CD4-positive, alpha-beta T cell (primary cell): ENCODE results near the gene YY1AP1. TPM values are rescaled to one million over a fixed set of nuclear protein-coding genes. Genes with fewer than 3 reads are reported as not detected.
"Not testable (repeated sequence)": the region's sequence is repeated elsewhere in the genome, so short reads cannot be mapped to it uniquely, and the experiment has no call there.

Source experiments
- ATAC-seq: fragments of 200-7000 bp; cut with Tn5 transposase; one replicate; pipeline ENCODE4 v1.10.0; 2022; ENCODE audit warnings: mild to moderate bottlenecking; ENCODE audit not compliant: poor library complexity
- CTCF ChIA-PET: fragments of 350-600 bp; sonication (Branson Sonifier 250); formaldehyde crosslinking; loops from one replicate; lab custom pipeline; 2021; ENCODE audit warnings: antibody characterized with exemption, inconsistent platforms; lab: Charles Lee
- POLR2A ChIA-PET: fragments of 350-600 bp; sonication (Branson Sonifier 250); formaldehyde crosslinking; loops from one replicate; lab custom pipeline; 2021; ENCODE audit warnings: antibody characterized with exemption, inconsistent platforms; lab: Charles Lee
- DNase-seq, 14 experiments: peaks; one replicate each; pipeline ENCODE4 v3.0.0-alpha.2; 2013 to 2020; ENCODE audit warnings: mixed read lengths in 2 of 14
- H3K27ac ChIP-seq, 2 donors: one replicate each; pipeline versions ENCODE4 v1.5.1 to v1.7.0; 2013; ENCODE audit warnings: low read length in 2 of 2, low read depth in 1 of 2, mild to moderate bottlenecking in 1 of 2
- H3K27me3 ChIP-seq, 2 experiments: 1 replicate in 1 of 2; 2 replicates in 1 of 2; pipeline versions ENCODE4 v1.6.1 to v1.7.0; 2013; ENCODE audit warnings: low read length in 2 of 2, control low read depth in 1 of 2, mild to moderate bottlenecking in 1 of 2, moderate library complexity in 1 of 2; ENCODE audit not compliant: insufficient read depth in 2 of 2, control insufficient read depth in 1 of 2
- H3K36me3 ChIP-seq: one replicate; pipeline ENCODE4 v1.6.1; 2013; ENCODE audit warnings: low read length, control low read depth; ENCODE audit not compliant: insufficient read depth
- H3K4me1 ChIP-seq: one replicate; pipeline ENCODE4 v1.6.1; 2013; ENCODE audit warnings: low read length, control low read depth; ENCODE audit not compliant: insufficient read depth
- H3K4me3 ChIP-seq: one replicate; pipeline ENCODE4 v1.5.1; 2013; ENCODE audit warnings: mild to moderate bottlenecking, low read length, moderate library complexity
- H3K9me3 ChIP-seq, 2 experiments: 1 replicate in 1 of 2; 2 replicates in 1 of 2; pipeline versions ENCODE4 v1.6.1 to v1.7.0; 2013; ENCODE audit warnings: low read length in 2 of 2, mild to moderate bottlenecking in 2 of 2, control low read depth in 1 of 2, moderate library complexity in 1 of 2; ENCODE audit not compliant: control insufficient read depth in 1 of 2, insufficient read depth in 1 of 2
- H3K27ac Mint-ChIP-seq: one replicate; pipeline ENCODE4 v1.8.0; 2020; ENCODE audit warnings: mixed read lengths
- H3K27me3 Mint-ChIP-seq: one replicate; pipeline ENCODE4 v1.8.0; 2021; ENCODE audit warnings: mixed read lengths
- H3K36me3 Mint-ChIP-seq: one replicate; pipeline ENCODE4 v1.8.0; 2021; ENCODE audit warnings: low read depth, mixed read lengths
- H3K4me1 Mint-ChIP-seq: one replicate; pipeline ENCODE4 v1.8.0; 2021; ENCODE audit warnings: low read depth, mixed read lengths
- H3K4me3 Mint-ChIP-seq: one replicate; pipeline ENCODE4 v1.8.0; 2020; ENCODE audit warnings: mild to moderate bottlenecking, mixed read lengths
- H3K9me3 Mint-ChIP-seq: one replicate; pipeline ENCODE4 v1.8.0; 2020; ENCODE audit warnings: mixed read lengths
- intact Hi-C, 2 experiments: fragments of 100-400 bp; cut with DNase I in 1 of 2; cut with micrococcal nuclease in 1 of 2; formaldehyde crosslinking; loops; one replicate each; pipeline versions ENCODE4 v1.15.1 to v1.9.0; 2023 to 2025; cut with DNase I, micrococcal nuclease
- total RNA-seq, 174 experiments: library from RNA in 2 of 174; stranded (reverse) in 2 of 174; gene quantifications; one replicate each; pipeline ENCODE4 v1.2.3 and lab custom pipeline; 2021 to 2026
- TF ChIP-seq, protein P1 (sequence below): fragments of 200-600 bp; IDR thresholded peaks from one replicate; pipeline ENCODE4 v1.8.0; 2022; ENCODE audit warnings: antibody characterized with exemption, mild to moderate bottlenecking

Gene YY1AP1
- total RNA-seq, 2 experiments from 2014 or later: 71.1 to 81.2 TPM

DNA sequence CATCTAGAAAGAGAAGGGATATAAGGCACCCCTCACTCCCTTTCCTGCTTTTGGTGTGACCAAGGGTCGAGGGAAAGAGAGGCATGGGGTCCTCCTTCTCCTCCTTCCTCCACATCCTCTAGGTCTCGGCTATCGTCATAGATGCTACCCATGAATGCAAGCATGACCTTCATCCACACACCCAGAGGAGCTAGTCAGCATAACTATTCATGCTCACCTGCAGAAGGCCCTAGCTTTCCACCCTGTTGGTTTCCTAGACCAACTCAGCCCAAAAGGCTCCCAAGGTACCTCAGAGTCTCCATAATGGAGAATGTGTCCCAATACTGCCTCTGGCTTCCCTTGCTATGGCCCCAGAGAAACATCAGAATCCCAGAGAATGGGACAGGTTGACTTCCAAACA, 45.3 kb downstream of the YY1AP1 start:
- H3K36me3 ChIP-seq: no peaks in the 10 kb centered on the region
- DNase-seq: no peak
- ATAC-seq: no peak
- intact Hi-C loops: no loop called here
- H3K27me3 ChIP-seq: peaks cover 0 to 4% of the 10 kb centered on the region in 2 experiments
- Mint-ChIP-seq H3K4me1 (no peaks in the 10 kb centered on the region), H3K27ac (no peak overlapping the region), H3K4me3 (no peak overlapping the region), H3K9me3 (peaks cover 3% of the 10 kb centered on the region), H3K36me3 (no peaks in the 10 kb centered on the region), H3K27me3 (peaks cover under 1% of the 10 kb centered on the region)
- TF ChIP-seq, protein P1, sequence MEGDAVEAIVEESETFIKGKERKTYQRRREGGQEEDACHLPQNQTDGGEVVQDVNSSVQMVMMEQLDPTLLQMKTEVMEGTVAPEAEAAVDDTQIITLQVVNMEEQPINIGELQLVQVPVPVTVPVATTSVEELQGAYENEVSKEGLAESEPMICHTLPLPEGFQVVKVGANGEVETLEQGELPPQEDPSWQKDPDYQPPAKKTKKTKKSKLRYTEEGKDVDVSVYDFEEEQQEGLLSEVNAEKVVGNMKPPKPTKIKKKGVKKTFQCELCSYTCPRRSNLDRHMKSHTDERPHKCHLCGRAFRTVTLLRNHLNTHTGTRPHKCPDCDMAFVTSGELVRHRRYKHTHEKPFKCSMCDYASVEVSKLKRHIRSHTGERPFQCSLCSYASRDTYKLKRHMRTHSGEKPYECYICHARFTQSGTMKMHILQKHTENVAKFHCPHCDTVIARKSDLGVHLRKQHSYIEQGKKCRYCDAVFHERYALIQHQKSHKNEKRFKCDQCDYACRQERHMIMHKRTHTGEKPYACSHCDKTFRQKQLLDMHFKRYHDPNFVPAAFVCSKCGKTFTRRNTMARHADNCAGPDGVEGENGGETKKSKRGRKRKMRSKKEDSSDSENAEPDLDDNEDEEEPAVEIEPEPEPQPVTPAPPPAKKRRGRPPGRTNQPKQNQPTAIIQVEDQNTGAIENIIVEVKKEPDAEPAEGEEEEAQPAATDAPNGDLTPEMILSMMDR: no peak
- no peaks in the 10 kb centered on the region for H3K4me1 ChIP-seq
- H3K9me3 ChIP-seq: peaks cover 0 to 9% of the 10 kb centered on the region in 2 experiments
- H3K4me3 ChIP-seq: no peak overlapping the region
- POLR2A ChIA-PET: no interaction called here
- CTCF ChIA-PET: no interaction called here
- no peak overlapping the region for H3K27ac ChIP-seq

DNA sequence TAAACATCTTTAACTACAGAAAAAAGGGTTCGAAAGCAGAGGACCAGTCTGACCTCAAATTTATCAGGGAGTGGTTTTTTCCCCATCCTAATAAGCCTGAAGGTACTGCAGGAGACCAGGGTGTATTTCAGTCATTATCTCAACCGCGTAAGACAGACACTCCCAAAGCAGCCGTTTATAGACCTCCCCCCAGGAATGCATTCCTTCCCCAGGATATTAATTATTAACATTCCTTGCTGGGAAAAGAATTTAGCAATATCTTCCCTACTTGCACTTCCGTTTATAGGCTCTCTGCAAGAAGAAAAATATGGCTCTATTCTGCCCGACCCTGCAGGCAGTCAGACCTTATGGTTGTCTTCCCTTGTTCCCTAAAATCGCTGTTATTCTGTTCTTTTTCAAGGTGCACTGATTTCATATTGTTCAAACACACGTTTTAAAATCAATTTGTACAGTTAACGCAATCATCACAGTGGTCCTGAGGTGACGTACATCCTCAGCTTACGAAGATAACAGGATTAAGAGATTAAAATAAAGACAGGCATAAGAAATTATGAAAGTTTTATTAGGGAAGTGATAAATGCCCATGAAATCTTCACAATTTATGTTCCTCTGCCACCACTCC, 45.9 kb downstream of the YY1AP1 start:
- H3K4me1 Mint-ChIP-seq, H3K27me3 Mint-ChIP-seq, ATAC-seq, H3K36me3 Mint-ChIP-seq, H3K27ac ChIP-seq, H3K27me3 ChIP-seq, H3K4me3 ChIP-seq, CTCF ChIA-PET, H3K4me1 ChIP-seq, H3K9me3 Mint-ChIP-seq, DNase-seq, H3K9me3 ChIP-seq, H3K36me3 ChIP-seq, intact Hi-C loops, H3K27ac Mint-ChIP-seq, H3K4me3 Mint-ChIP-seq: not testable (repeated sequence)
- POLR2A ChIA-PET: interaction anchor here (0.7 kb wide), 1 partner anchor 82 kb away, joined by 3 read pairs; no protein-coding TSS in a partner anchor

DNA sequence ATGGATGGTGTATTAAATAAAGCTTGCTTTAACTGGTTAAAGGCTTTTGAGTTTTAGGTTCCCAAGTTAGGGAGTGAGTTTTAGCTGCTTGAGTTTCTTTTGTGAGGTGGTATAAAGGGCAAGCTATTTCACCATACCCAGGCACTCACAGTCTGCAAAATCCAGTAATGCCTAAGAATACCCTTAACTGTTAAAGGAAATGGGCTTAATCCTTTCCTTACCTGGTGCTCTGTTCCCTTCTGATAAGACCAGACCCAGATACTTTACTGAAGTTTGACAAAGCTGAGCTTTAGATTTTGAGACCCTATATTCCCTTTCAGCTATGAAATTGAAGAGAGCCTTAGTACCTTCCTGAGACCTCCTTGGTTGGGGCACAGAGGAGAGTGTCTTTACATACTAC, 48.2 kb downstream of the YY1AP1 start:
- Histone ChIP-seq H3K4me3 (no peak overlapping the region), H3K27ac (no peak overlapping the region), H3K9me3 (peaks cover 0 to 9% of the 10 kb centered on the region in 2 experiments), H3K4me1 (peaks cover 20% of the 10 kb centered on the region), H3K27me3 (peaks cover 0 to 4% of the 10 kb centered on the region in 2 experiments), H3K36me3 (no peaks in the 10 kb centered on the region)
- ChIA-PET POLR2A (no interaction called here), CTCF (interaction anchor here (0.7 kb wide), 1 partner anchor 173 kb away, joined by 3 read pairs; no protein-coding TSS in a partner anchor)
- Mint-ChIP-seq H3K4me1 (peaks cover 20% of the 10 kb centered on the region), H3K27me3 (no peaks in the 10 kb centered on the region), H3K4me3 (no peak overlapping the region), H3K9me3 (peaks cover 3% of the 10 kb centered on the region), H3K36me3 (peaks cover 3% of the 10 kb centered on the region), H3K27ac (no peak overlapping the region)
- ATAC-seq (no peak), DNase-seq (no peak)
- intact Hi-C loops: no loop called here
- TF ChIP-seq, protein P1: no peak
